ENCODE results near the gene HEATR9.

HEATR9 gene

DNA sequence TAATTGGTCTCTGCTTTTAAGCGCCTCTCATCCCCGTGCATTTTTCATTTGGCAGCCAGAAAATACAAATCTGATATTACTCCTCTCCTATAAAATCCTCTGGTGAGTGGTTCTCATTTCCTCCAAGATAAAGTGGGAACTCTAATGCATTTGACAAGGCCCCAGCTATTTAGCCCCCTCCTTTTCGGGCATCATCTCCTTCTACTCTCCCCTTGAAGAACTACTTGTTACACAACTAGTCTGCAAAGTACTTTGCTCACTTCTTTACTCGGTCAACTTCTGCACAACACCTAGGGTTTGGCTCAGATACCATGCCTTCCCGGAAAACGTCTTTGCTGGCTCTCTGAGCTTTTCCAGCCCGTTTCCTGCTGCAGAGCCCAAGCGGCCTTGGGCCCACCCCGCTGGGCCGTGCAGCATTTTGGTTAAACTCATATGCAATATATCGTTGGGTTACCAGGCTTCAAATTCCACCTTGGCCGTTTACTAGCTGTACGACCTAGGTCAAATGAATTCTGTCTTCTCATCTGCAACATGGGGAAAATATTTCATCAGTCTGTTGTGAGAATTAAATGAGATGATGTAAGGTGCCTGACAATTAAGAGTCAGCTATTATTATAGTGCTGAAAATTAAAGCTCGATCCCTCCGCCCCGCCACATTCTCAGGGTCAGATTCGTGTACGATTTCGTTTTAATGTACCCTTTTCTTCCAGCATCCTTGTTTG is 60.3 kb downstream of the HEATR9 start:
- DNase-seq (ENCODE audit: low spot score) = no peak

DNA sequence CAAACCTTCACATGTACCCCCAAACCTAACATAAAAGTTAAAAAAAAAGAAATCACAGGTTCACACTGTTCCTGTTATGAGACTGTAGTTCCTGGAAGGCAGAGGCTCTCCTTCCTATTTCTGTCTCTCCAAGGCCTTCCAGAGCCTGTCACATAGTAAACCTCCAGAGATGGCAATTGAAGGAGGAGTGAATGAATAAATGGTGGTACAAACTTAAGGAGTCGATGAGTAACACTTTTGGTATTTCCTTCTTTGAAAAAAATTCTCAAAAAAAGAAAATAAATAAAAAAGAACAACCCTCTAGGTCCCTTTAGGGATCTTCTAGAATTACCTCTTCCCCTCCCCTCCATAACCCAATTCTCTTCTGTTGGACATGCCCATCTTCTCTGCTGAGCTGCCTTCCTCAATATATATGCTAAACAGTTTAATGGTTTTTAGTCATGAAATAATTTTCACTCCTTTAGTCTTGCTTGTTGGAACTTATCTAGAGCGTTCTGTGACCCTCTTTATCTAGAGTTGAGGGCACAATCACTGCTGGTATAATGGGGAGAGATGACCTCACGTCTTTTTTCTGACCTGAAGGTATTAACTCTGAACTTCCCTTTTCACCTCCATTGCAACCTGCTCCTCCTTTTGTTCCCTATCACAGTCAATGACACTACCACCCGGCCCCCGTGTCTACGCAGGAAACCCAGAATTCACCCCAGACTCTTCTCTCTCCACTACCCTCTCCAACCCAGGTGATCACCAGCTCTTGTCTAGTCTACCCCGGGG is 61.1 kb downstream of the HEATR9 start:
- DNase-seq (ENCODE audit: low spot score) = no peak

All from hematopoietic multipotent progenitor cell treated with erythropoietin and hydrocortisone succinate and interleukin-3 and kit ligand, for 15 days (in vitro differentiated cells).